Kidney (tissue), 14 donors: ENCODE results near the gene TANGO2. TPM values are rescaled to one million over a fixed set of nuclear protein-coding genes. Genes with fewer than 3 reads are reported as not detected.
A peak's percentile ranks its signal among the peaks of the same experiment; 100 is the strongest.

Source experiments
- DNase-seq, 5 donors: peaks; one replicate each; pipeline ENCODE4 v3.0.0-alpha.2; 2013 to 2020
- FAIRE-seq: peaks from 2 replicates; lab custom pipeline; 2012; peaks lifted over from hg19 to GRCh38; lab: Jason Lieb, UNC
- H3K27ac ChIP-seq, 2 donors: one replicate each; pipeline ENCODE4 v1.7.0; 2013; ENCODE audit warnings: low read depth in 2 of 2, low read length in 2 of 2, inconsistent platforms in 1 of 2
- H3K27me3 ChIP-seq: one replicate; pipeline ENCODE4 v1.7.1; 2013; ENCODE audit warnings: low read length, inconsistent platforms; ENCODE audit not compliant: control insufficient read depth, insufficient read depth
- H3K36me3 ChIP-seq, 3 donors: one replicate each; pipeline versions ENCODE4 v1.7.0 to v1.7.1; 2013; ENCODE audit warnings: low read length in 3 of 3, control low read depth in 1 of 3, inconsistent platforms in 1 of 3; ENCODE audit not compliant: insufficient read depth in 3 of 3, control insufficient read depth in 2 of 3
- H3K4me1 ChIP-seq, 3 donors: one replicate each; pipeline versions ENCODE4 v1.7.0 to v1.7.1; 2013; ENCODE audit warnings: low read length in 3 of 3, inconsistent platforms in 1 of 3, low read depth in 1 of 3; ENCODE audit not compliant: control insufficient read depth in 2 of 3, insufficient read depth in 2 of 3
- H3K4me3 ChIP-seq, 3 donors: one replicate each; pipeline versions ENCODE4 v1.7.0 to v1.8.1; 2013; ENCODE audit warnings: low read length in 3 of 3, control low read depth in 1 of 3, inconsistent platforms in 1 of 3
- H3K9ac ChIP-seq, 3 donors: one replicate each; pipeline versions ENCODE4 v1.7.0 to v1.7.1; 2013; ENCODE audit warnings: low read length in 3 of 3, control low read depth in 1 of 3, inconsistent platforms in 1 of 3
- H3K9me3 ChIP-seq, 3 donors: one replicate each; pipeline versions ENCODE4 v1.7.0 to v1.7.1; 2013; ENCODE audit warnings: low read length in 3 of 3, control low read depth in 1 of 3, inconsistent platforms in 1 of 3; ENCODE audit not compliant: control insufficient read depth in 2 of 3, insufficient read depth in 1 of 3
- intact Hi-C: fragments of 100-400 bp; cut with DNase I; formaldehyde crosslinking; loops from one replicate; pipeline ENCODE4 v1.11.1; 2022
- polyA plus RNA-seq: library from polyadenylated mRNA; stranded (reverse); fragments of 350-450 nt; fragmentation: Illumina TruSeq; extraction: RNeasy Lipid Tissue Mini Kit (QIAGEN cat#74804); gene quantifications from one replicate; pipeline ENCODE4 v1.2.3, GENCODE V29; 2014; ENCODE audit warnings: low read depth, low replicate concordance; ENCODE audit not compliant: insufficient read depth
- total RNA-seq: library from RNA; stranded (reverse); fragmentation: NEBNext Ultra II Directional; extraction: Animal tissue kit (Norgen Biotek cat#: 25700); gene quantifications from one replicate; pipeline ENCODE4 v1.2.1, GENCODE V29; 2021
- TF ChIP-seq, protein P1 (sequence below): IDR thresholded peaks from 3 replicates; pipeline ENCODE4 v1.5.1; 2012; ENCODE audit warnings: mild to moderate bottlenecking, moderate library complexity, borderline replicate concordance; ENCODE audit not compliant: insufficient read depth; ENCODE audit errors: extremely low read depth
- donor health status: control.
- donor health status: control.
- donor health status: control.
- donor health status: control.
- donor health status: control.
- donor health status: DM: yes; HTN: yes; CAD: no.
- donor health status: Normal renal cell carcinoma (clear cell type).

TANGO2 gene
- total and polyA plus RNA-seq, 2 donors from 2014 or later, result 27.7 to 37.3 TPM

DNA sequence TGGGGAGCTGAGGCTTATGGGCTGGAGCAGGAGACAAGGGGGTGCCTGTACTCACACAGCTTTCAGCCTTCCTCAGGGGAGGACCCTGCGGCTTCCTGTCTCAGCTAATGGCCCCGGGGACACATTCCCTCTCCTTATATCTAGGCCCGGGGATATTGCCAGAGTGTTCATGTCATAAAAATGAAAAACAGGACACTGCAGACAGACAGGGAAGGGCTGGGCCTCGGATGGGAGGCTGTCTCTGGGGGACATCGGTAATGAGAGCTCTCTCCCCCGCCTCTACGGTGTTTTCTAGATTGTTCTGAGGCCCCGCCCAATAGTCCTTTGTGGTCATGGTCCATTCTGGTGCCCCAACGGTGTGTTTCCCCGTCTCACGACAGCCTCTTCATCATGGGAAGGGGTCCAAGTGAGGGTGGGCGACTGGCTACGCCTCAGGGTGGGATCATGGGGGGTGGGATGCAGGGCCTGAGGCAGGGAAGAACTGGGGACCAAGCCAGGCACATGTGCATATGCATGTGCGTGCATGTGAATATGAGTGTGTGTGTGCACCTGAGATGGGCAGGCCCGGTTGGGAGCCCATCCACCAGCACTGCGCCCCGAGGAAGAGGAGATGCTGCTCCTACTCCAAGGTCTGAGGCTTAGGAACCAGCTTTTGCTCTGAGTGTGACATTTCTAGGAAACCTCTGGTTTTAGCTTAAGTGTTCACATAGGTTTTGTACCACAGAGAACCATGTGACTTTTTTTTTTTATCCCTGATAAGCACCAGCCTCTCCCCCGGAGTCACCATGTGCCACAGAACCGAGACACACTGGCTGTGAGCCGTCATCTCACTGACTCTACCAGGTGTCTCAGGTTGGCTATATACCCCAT lies 9.6 kb upstream of the TANGO2 start:
- peaks cover 0 to 20% (median 11%) of the 10 kb centered on the region in 3 donors for H3K4me1 ChIP-seq
- peaks cover 2% of the 10 kb centered on the region for H3K27me3 ChIP-seq
- H3K9me3 ChIP-seq, result no peaks in the 10 kb centered on the region
- no peak overlapping the region for H3K27ac ChIP-seq
- H3K36me3 ChIP-seq, result no peaks in the 10 kb centered on the region
- DNase-seq, result peak in 3 of 5 donors; percentile 27 to 61 (median 34)
- intact Hi-C loops, result loop anchor here (5.0 kb wide), 1 partner anchor 34 kb away; no protein-coding TSS in a partner anchor
- no peak overlapping the region for H3K4me3 ChIP-seq
- no peak for FAIRE-seq
- TF ChIP-seq, protein P1, sequence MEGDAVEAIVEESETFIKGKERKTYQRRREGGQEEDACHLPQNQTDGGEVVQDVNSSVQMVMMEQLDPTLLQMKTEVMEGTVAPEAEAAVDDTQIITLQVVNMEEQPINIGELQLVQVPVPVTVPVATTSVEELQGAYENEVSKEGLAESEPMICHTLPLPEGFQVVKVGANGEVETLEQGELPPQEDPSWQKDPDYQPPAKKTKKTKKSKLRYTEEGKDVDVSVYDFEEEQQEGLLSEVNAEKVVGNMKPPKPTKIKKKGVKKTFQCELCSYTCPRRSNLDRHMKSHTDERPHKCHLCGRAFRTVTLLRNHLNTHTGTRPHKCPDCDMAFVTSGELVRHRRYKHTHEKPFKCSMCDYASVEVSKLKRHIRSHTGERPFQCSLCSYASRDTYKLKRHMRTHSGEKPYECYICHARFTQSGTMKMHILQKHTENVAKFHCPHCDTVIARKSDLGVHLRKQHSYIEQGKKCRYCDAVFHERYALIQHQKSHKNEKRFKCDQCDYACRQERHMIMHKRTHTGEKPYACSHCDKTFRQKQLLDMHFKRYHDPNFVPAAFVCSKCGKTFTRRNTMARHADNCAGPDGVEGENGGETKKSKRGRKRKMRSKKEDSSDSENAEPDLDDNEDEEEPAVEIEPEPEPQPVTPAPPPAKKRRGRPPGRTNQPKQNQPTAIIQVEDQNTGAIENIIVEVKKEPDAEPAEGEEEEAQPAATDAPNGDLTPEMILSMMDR, result no peak
- H3K9ac ChIP-seq, result no peak overlapping the region

DNA sequence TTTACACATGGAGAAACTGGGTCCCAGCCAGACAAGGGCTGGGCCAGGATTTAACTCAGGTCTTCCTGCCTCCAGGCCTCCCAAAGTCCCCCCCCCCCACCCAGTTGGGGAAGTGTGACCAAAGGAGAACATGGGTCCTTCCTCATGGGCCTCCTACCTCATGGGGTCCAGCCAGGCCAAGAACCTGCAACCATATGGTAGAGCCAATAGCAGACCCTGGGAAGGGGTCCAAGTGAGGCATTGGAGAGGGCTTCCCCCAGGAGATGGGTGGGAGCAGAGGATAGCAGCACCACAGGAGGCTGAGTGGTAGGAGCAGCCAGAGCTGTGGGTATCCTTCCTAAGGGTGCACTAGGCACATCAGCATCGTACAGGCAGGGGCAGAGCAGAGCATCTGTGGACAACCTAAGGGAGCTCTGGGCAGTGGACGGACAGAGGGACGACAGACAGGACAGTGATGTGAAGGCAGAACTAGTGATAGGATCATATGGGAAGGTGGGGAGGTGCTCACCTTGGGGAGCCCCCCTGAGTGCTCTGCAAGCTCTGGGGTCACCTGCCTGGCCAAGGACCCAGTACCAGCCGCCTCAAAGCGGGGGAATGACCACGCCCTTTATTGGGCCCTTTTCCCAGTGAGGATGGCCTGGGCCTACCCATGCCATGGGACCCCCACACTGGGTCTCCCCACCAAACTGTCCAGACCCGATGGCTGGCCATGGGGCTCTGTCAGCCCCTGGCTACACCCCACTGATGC lies 8.7 kb upstream of the TANGO2 start:
- H3K27ac ChIP-seq, result no peak overlapping the region
- intact Hi-C loops, result loop anchor here (5.0 kb wide), 1 partner anchor 35 kb away; no protein-coding TSS in a partner anchor
- peaks cover 2% of the 10 kb centered on the region for H3K27me3 ChIP-seq
- no peaks in the 10 kb centered on the region for H3K36me3 ChIP-seq
- no peak overlapping the region for H3K4me3 ChIP-seq
- no peak overlapping the region for H3K9ac ChIP-seq
- TF ChIP-seq, protein P1, result no peak
- FAIRE-seq (no peak), DNase-seq (peak in 2 of 5 donors; percentile 45 to 59)
- H3K9me3 ChIP-seq, result no peaks in the 10 kb centered on the region
- peaks cover 0 to 22% (median 11%) of the 10 kb centered on the region in 3 donors for H3K4me1 ChIP-seq

DNA sequence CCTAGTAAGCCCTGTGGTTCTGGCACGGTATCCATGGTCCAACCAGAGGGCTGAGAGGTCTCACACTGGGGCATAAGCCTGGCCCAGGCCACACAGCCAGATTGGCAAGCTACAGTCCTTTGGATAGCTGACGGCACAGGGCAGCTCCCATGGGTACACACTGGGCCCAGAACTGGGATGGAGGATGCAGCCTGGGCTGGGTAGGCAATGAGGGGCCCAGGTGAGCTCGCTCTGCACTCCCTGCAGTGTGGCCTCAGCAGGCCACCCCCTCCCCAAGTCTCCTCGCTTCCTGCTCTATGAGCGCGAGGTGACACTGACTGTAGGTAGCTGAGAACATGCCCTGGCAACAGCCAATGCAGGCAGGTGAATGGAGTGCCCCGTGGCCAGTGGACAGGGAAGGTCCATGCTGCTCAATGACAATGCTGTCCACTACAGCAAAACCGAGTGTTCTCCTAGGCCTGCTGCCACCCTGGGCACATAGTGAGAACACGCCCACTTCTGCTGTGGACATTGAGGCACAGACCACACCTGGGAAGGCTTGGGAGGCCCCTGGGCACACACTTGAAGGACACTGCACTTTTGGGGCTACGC lies 8.1 kb upstream of the TANGO2 start:
- Histone ChIP-seq H3K4me3 (no peak overlapping the region), H3K36me3 (no peaks in the 10 kb centered on the region), H3K27me3 (peaks cover 7% of the 10 kb centered on the region), H3K9ac (no peak overlapping the region), H3K27ac (no peak overlapping the region), H3K9me3 (no peaks in the 10 kb centered on the region), H3K4me1 (peaks cover 0 to 27% (median 11%) of the 10 kb centered on the region in 3 donors)
- no peak for FAIRE-seq
- DNase-seq, result peak in 1 of 5 donors; percentile 64
- TF ChIP-seq, protein P1, result no peak
- intact Hi-C loops, result loop anchor here (5.0 kb wide), 1 partner anchor 36 kb away; no protein-coding TSS in a partner anchor
